ENCODE data around the gene PSD2.

GRCh38 chr5:139788294-139788910, 7.2 kb upstream of the PSD2 start:
- TF ChIP-seq POLR2A (IDR thresholded peaks at IDR 0.05) = no peak
- no peak for TF ChIP-seq CTCF (IDR thresholded peaks at IDR 0.05)

All from heart left ventricle (tissue), 13 donors.